Bronchial epithelial cell (primary cell): ENCODE measurements around the gene ANP32B. TPM values are rescaled to one million over a fixed set of nuclear protein-coding genes. Genes with fewer than 3 reads are reported as not detected.

ENCODE experiments used
- DNase-seq: peaks from one replicate; pipeline ENCODE4 v3.0.0-alpha.2; 2010; ENCODE audit warnings: low read depth
- FAIRE-seq: peaks from 2 replicates; lab custom pipeline; 2011; peaks lifted over from hg19 to GRCh38; lab: Jason Lieb, UNC
- H3K27me3 ChIP-seq: 2 replicates; pipeline ENCODE4 v1.5.1; 2011; ENCODE audit warnings: low read length; ENCODE audit not compliant: control insufficient read depth, insufficient read depth
- H3K36me3 ChIP-seq: 2 replicates; pipeline ENCODE4 v1.5.1; 2011; ENCODE audit warnings: low read length; ENCODE audit not compliant: control insufficient read depth, insufficient read depth
- H3K4me3 ChIP-seq: 2 replicates; pipeline ENCODE4 v1.5.1; 2011; ENCODE audit warnings: mild to moderate bottlenecking, low read depth, low read length, control low read depth
- total RNA-seq: library from RNA; depleted of rRNA; stranded (reverse); fragments of >200 nt; gene quantifications from 2 replicates; pipeline ENCODE4 v1.2.1, GENCODE V29; 2014
- TF ChIP-seq, protein P1 (sequence below): IDR thresholded peaks from 2 replicates; pipeline ENCODE4 v1.5.1; 2011; ENCODE audit warnings: mild to moderate bottlenecking, moderate library complexity, low read length, control low read depth, inconsistent platforms; ENCODE audit not compliant: insufficient read depth, severe bottlenecking

The ANP32B gene
- total RNA-seq: 7.1 and 12.5 TPM in 2 replicates

DNA sequence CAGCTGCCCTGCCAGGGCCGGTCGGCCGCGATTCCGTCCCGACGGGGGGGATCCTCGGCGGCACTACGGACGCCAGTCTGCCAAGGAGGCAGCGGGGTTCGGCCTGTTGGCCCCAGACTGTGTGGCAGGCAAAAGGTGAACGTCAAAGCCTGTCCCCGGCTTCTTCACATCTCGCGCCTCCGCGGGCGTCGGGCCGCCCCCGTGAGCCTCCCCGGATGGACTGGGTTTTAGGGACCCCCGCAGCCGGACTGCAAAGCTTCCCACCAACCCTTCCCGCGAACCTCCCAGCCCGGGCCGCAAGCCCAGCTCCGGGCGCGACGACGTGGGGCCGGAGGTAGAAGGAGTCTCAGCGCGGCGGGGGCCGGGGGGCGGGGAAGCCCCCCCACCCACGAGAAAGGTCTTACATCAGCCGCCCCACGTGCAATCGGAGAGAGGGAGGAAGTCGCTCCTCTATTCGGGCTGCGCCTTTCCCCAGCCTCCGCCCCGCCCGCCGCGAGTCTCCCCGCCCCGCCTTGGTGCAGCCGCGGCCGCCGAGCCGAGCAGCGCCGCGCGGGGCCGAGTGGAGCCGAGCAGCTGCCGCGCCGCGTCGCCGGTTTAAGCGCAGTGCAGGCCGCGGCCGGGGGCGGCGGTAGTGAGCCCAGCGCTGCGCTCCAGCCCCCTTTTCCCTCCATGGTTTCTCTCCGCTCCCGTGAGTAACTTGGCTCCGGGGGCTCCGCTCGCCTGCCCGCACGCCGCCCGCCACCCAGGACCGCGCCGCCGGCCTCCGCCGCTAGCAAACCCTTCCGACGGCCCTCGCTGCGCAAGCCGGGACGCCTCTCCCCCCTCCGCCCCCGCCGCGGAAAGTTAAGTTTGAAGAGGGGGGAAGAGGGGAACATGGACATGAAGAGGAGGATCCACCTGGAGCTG is at the start of gene ANP32B:
Gene ANP32B, plus strand, starts transcription at position 659 of the 906 bp plus-strand sequence. Its CDS starts 215 bp downstream, at position 874.
- H3K4me3 ChIP-seq: peak within 1 kb of the TSS; percentile 92
- TF ChIP-seq, protein P1, sequence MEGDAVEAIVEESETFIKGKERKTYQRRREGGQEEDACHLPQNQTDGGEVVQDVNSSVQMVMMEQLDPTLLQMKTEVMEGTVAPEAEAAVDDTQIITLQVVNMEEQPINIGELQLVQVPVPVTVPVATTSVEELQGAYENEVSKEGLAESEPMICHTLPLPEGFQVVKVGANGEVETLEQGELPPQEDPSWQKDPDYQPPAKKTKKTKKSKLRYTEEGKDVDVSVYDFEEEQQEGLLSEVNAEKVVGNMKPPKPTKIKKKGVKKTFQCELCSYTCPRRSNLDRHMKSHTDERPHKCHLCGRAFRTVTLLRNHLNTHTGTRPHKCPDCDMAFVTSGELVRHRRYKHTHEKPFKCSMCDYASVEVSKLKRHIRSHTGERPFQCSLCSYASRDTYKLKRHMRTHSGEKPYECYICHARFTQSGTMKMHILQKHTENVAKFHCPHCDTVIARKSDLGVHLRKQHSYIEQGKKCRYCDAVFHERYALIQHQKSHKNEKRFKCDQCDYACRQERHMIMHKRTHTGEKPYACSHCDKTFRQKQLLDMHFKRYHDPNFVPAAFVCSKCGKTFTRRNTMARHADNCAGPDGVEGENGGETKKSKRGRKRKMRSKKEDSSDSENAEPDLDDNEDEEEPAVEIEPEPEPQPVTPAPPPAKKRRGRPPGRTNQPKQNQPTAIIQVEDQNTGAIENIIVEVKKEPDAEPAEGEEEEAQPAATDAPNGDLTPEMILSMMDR: peak; percentile 87
- FAIRE-seq: no peak
- H3K36me3 ChIP-seq: no peaks in the 10 kb centered on the region
- DNase-seq: peak; percentile 66
- no peaks in the 10 kb centered on the region for H3K27me3 ChIP-seq

DNA sequence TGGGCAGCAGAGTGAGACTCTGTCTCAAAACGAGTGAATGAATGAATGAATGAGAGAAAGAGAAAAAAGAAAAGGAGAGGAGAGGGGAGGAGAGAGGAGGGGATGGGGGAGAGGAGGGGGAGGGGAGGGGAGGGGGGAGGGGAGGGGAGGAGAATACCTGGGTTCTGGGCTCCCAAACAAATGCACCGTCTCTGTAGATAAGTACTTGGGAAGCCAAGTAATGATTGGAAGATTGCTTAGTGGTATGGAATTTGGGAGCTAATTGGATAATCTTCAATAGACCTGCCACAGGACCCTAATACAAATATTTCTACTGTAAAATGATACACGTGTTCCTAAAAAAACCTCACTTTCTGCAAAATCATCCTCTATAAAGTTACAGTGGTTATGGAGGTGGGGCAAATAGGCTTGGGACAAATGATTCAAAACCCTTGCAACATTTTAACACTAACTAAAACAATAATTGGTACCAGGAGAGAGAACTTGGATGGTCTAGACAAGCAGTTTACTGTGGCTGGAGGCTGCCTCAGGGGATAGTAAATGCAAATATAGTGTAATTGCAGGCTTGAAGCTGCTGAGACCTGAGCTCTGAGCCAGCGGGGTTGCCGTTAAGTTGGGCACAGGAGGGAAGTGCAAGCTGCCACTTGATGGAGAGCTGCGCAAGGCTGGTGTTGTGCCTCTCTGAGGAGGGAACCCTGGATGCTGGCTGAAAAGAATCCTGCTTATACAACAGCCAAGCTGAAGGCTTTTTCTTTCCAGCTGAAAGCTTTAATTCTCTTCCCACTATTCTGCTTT is 48.6 kb upstream of the ANP32B start:
- no peak for FAIRE-seq
- peaks cover 2% of the 10 kb centered on the region for H3K27me3 ChIP-seq

DNA sequence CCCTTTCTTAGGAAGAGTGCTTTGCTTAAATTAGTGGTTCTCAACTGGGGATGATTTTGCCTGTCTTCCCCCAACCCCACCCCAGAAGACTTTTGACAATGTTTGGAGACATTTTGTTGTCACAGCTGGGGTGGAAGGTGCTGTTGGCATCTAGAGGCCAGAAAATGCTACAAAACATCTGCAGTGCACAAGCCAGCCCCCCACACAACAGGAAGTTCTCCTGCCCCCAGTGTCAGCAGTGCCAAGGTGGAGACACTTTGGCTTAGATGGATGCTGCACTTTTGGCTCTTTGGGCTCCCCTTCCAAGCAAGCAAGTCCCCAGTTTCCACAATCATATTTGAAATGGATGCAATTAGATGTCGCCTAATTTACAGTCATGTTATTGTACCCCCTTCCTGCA is 47.9 kb upstream of the ANP32B start:
- Histone ChIP-seq H3K4me3 (no peak overlapping the region), H3K36me3 (no peaks in the 10 kb centered on the region), H3K27me3 (peaks cover 3% of the 10 kb centered on the region)
- TF ChIP-seq, protein P1: no peak
- no peak for FAIRE-seq
- no peak for DNase-seq

More for the DNA sequence above, 48.6 kb upstream of the ANP32B start:
- H3K4me3 ChIP-seq: no peak overlapping the region
- TF ChIP-seq, protein P1: no peak
- H3K36me3 ChIP-seq: no peaks in the 10 kb centered on the region
- DNase-seq: no peak

DNA sequence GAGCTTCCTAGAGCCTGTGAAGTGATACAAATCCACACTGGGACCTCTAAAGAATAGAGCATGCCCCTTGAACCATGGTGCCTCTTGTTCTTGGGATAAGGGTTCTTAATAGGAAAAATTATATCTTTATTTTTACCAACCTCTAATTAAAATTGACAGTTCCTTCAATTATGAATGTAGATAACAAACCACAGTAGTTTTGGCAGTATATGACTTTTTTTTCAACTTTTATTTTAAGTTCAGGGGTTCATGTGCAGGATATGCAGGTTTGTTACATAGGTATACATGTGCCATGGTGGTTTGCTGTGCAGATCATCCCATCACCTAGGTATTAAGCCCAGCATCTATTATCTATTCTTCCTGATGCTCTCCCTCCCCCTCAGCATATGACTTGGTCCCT is 46.1 kb upstream of the ANP32B start:
- DNase-seq (no peak), FAIRE-seq (no peak)
- peaks cover 8% of the 10 kb centered on the region for H3K27me3 ChIP-seq
- TF ChIP-seq, protein P1: no peak
- no peak overlapping the region for H3K4me3 ChIP-seq
- H3K36me3 ChIP-seq: no peaks in the 10 kb centered on the region

DNA sequence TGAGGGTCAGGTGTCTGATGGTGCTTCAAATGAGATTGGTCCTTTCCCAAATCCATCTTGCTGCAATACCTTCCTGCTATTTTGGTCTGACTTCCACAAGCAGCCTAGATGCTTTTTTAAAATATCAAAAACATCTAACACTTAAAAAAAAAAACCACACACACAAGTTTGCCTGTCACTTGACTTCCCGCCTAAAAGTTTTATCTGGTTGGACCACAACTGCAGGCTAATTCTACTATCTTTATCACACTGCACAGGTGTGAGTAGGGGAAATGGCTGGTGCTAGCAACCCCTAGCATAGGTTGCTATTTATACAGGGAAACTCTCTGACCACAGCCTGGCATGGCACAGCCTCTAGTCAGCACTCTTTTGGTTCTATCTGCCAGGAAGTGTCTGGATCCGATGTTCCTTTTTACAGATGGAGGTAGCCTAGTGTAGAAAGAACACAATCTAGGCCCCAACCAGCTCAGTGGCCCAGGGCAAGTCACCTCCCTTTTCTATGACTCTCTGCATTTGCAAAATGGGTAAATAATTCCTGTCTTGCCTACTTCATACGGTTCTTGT is 45.0 kb upstream of the ANP32B start, which contains the start of gene HEMGN:
Gene HEMGN, minus strand, starts transcription at position 92 of the 564 bp plus-strand sequence. Its CDS starts 36 bp downstream, at position 56.
- TF ChIP-seq, protein P1: no peak
- FAIRE-seq (no peak), DNase-seq (no peak)
- Histone ChIP-seq H3K4me3 (no peak within 1 kb of the TSS), H3K36me3 (no peaks in the 10 kb centered on the region), H3K27me3 (peaks cover 8% of the 10 kb centered on the region)
